Measurements from ENCODE around the gene RADIL.

- TF ChIP-seq CTCF (IDR thresholded peaks at IDR 0.05; ENCODE audit: low read depth, low read length, poor library complexity, severe bottlenecking): no peak
- no peak for TF ChIP-seq EZH2phosphoT487 (IDR thresholded peaks at IDR 0.05; ENCODE audit: borderline replicate concordance, low read length)
These were observed 125.4 kb downstream of the RADIL start for GRCh38 chr7:4758111-4758510.
